Neural cell (in vitro differentiated cells): ENCODE results near the gene REP15.

Experiments
- EP300 ChIP-seq: fragments of 450-650 bp; conservative IDR thresholded peaks from 2 replicates; pipeline ENCODE4 v1.6.1; 2014; ENCODE audit warnings: antibody characterized with exemption, mild to moderate bottlenecking, moderate library complexity; ENCODE audit not compliant: poor library complexity, severe bottlenecking
- EZH2 ChIP-seq: fragments of 200-600, 300-800 bp; shearing (Covaris generic), sonication (generic); IDR thresholded peaks from 2 replicates; pipeline ENCODE4 v1.6.1; 2014; ENCODE audit warnings: antibody characterized with exemption, low read length, borderline replicate concordance, mild to moderate bottlenecking; ENCODE audit not compliant: insufficient read depth, poor library complexity, severe bottlenecking
- POLR2AphosphoS5 ChIP-seq: IDR thresholded peaks from 2 replicates; pipeline ENCODE4 v1.6.1; 2012
- TF ChIP-seq, protein P1 (sequence below): fragments of 450-650 bp; IDR thresholded peaks from 2 replicates; pipeline ENCODE4 v1.5.1; 2014; ENCODE audit warnings: antibody characterized with exemption, mild to moderate bottlenecking, moderate library complexity; ENCODE audit not compliant: poor library complexity, severe bottlenecking

GRCh38 chr12:27703720-27704452, 7.6 kb downstream of the REP15 start:
- TF ChIP-seq EP300: no peak
- no peak for TF ChIP-seq POLR2AphosphoS5
- no peak for TF ChIP-seq EZH2
- TF ChIP-seq, protein P1, sequence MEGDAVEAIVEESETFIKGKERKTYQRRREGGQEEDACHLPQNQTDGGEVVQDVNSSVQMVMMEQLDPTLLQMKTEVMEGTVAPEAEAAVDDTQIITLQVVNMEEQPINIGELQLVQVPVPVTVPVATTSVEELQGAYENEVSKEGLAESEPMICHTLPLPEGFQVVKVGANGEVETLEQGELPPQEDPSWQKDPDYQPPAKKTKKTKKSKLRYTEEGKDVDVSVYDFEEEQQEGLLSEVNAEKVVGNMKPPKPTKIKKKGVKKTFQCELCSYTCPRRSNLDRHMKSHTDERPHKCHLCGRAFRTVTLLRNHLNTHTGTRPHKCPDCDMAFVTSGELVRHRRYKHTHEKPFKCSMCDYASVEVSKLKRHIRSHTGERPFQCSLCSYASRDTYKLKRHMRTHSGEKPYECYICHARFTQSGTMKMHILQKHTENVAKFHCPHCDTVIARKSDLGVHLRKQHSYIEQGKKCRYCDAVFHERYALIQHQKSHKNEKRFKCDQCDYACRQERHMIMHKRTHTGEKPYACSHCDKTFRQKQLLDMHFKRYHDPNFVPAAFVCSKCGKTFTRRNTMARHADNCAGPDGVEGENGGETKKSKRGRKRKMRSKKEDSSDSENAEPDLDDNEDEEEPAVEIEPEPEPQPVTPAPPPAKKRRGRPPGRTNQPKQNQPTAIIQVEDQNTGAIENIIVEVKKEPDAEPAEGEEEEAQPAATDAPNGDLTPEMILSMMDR: peak; percentile 42
